IPS-11a (cell line): Measurements from ENCODE around the gene MUTYH.

Source experiments
- H3K4me3 ChIP-seq: one replicate; pipeline ENCODE4 v1.5.1; 2013; ENCODE audit warnings: low read depth, low read length, control low read depth

Gene MUTYH

GRCh38 chr1:45282351-45282750 is 57.9 kb downstream of the MUTYH start:
- H3K4me3 ChIP-seq = no peak overlapping the region
